HG02588 (cell line): ENCODE data around the gene MARK1.

Experiments
- ATAC-seq: cut with Tn5 transposase; IDR thresholded peaks from one replicate; pipeline ENCODE4 v1.9.1; 2021; ENCODE audit warnings: mild to moderate bottlenecking, moderate library complexity; ENCODE audit not compliant: unreplicated experiment

The MARK1 gene

GRCh38 chr1:220528679-220529501 is 954 bp downstream of the MARK1 start:
- ATAC-seq, result no peak

DNA sequence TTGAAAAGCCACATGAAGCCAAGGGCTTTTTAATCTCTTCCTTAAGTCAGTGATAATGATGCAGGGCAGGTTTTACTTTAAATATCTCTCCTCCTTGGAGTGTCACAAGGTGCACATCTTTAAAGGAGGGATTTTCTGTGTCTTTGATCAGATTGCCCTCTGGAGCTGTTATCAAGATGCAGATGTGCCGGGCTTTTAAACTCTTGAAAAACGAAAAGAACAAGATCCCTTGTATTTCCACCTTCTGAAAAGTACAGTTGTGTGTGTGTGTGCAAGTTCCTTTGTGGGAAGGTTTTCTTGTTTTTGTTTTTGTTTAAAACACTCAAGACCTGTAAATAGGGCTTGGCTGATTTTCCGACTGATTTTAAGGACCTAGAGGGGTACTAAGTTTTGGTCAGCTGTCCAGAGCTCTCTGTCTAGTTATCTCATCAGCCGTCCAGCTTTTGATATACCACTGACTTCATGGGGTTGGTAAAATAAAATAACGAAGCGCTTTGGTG is 1.6 kb downstream of the MARK1 start:
- no peak for ATAC-seq

GRCh38 chr1:220533504-220534109 is 5.7 kb downstream of the MARK1 start:
- ATAC-seq, result no peak

DNA sequence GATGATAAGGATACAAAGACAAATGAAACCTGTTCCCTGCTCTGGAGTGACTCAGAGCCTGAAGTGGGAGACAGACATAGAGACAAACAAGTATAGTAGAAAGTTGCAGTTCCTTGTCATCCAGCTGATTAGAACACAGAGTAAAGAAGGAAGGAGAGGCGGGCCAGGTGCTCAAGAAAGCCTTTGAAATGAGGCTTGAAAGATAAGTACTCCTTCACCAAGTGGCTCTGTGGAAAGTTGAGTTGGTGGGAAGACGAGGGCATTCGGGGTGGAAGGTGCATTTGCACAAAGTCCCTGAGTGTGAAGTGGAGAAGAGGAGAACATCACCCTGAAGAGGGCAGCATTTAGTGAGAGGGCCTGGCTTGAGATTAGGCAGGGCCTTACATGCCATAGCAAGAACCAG is 17.0 kb downstream of the MARK1 start:
- no peak for ATAC-seq

- ATAC-seq, result no peak
These were observed 23.0 kb downstream of the MARK1 start for GRCh38 chr1:220550811-220551399.

DNA sequence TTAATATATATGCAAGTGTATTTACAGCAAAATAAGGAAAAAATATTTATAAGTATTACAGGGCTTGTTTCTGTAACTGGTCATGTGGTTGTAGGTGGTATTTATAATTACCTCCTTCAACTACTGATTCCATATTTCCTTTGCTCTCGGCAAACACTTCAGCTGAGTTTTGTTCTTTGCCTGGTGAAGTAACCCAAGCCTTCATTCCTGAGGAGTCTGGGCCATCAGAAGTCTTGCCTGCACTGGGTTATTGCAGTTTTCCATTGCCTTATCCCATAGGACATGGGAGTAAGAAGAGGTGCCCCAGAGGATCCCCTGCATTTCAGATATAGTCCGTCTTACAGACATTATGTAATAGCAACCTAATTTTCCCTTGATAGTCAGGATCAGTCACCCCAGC is 23.8 kb downstream of the MARK1 start:
- no peak for ATAC-seq

GRCh38 chr1:220552672-220553260 is 24.8 kb downstream of the MARK1 start:
- no peak for ATAC-seq

DNA sequence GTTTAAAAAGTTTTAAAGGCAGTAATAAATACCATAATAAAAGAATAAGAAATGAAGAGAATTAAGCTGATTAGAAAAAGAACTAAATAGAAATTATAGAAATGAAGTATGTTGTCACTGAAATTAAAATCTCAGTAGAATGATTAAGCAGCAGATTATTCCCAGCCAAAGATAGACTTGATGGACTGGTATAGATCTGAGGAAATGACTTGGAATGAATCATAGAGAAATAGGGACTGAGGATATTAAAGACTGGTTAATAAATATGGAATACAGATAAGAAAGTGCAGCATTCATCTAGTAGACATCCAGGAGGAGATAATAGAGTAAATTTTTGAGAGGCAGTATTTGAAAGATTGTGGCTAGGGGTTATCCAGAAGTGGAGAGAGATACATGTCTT is 28.7 kb downstream of the MARK1 start:
- no peak for ATAC-seq

DNA sequence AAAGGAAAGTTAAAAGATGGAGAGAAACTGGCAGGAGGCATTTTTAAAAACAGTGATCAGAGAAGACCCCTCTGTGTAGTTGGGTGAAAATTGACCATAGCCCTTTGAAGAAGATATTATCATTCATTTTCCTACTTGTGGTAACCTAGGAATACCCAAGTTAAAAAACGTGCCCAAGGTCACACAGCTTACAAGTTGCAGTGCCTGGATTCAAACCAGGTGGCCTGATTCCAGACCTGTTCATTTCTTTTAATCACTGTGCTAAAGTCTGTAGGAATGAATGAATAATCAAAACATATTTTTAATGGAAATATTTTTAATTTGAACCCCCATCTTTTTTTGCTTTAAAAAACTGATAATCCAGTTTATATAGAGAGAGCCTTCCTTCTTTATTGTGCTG is 35.6 kb downstream of the MARK1 start:
- no peak for ATAC-seq

DNA sequence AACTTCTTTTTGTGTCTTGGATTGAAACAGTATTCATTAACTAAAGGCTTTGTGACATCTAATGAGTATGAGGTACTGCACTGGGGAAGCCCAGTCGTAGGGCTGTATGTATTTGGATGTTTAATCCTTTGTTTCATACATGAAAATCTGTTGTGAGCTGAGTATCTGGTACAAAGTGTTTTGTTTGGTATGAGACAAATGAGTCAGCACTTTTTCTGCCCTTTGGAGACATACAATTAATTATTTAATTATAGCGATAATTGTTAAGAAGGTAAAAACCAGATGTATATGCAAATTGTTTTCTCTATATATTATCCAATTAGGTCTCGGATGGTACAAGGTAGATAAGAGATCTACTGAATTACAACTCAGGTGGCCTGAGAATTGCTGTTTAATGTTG is 36.3 kb downstream of the MARK1 start:
- ATAC-seq, result no peak

GRCh38 chr1:220565670-220566069 is 37.7 kb downstream of the MARK1 start:
- ATAC-seq, result no peak

DNA sequence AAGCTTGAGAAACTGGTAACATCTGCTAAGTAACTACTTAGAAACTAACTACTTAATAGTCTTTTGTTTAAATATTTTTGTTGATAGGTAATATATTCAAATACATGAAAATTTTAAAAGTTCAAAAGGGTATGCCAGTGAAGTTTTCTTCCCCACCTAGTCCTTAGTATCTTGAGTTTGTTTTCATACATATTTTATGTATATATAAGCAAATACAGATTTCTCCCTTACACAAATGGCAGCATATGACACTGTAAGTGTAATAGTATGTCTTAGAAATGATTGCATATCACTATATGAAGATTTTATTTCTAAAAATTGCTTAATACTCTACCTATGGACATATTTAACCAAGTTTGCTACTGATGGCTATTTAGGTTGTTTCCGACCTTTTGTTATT is 38.9 kb downstream of the MARK1 start:
- no peak for ATAC-seq

GRCh38 chr1:220572416-220572815 is 44.5 kb downstream of the MARK1 start:
- no peak for ATAC-seq

DNA sequence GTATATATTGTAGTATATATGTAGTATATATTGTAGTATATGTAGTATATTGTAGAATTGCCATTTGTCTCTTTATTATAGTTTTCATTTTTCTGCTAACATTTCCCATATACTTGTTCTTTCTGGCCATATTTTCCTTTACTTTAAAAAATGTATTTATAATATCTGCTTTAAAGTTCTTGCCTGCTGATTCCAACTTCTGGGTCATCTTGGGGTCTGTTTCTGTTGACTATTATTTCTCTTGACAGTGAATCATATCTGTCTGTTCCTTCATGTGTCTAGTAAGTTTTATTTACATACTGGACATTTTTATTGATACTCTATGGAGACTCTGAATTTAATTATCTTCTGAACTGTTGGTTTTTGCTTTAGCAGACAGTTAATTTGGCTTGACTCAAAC is 45.9 kb downstream of the MARK1 start:
- ATAC-seq, result no peak

DNA sequence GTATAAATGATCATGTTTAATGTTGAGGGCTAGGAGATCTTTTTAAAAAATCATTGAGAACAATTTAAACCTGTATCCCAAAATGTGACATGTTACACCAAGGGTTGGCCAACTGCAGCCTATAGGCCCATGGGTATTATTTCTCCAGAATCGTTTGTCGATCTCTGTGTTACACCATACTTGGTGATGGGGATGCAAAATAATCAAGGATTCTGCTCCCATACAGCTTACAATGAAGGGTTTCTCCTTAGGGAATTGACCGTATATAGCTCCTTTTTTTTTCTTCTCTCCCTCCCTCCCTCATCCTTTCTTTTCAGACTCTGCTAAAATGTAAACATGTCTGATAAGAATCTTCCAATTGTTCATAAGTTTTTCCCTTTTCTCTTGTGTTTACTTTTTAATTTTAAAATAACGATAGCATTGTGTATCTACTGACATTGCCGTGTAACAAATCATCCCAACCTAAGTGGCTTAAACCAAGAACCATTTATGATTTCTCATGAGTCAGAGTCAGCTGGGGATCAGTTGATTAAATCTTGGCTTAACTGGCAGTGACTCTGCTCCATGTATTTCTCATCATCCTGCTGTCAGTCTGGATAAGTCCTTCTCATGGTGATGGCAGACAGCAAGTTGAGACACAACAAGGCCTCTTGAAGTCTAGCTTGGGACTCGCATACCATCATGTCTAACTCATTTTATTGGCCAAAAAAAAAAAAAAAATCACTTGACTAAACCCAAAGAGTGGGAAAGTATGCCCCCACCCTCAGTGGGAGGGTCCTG is 48.0 kb downstream of the MARK1 start:
- no peak for ATAC-seq

DNA sequence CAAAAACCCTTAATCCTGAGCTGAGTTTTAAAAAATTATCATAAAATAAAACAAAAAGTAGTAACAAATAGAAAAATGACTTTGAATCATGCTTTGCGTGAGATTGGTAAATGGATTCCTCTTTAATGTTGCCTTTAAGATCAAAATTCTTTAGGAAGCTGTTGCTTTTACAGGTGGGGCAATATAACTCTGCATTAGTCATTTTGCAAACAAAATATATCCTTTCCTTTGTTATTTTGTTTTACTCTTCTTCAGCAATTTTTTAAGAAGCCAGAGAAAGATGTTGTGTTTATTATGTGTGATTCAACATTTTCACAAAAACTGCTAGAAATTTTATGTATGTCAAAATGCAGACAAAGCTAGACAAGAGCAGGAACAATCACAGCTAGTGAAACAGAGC is 50.0 kb downstream of the MARK1 start:
- ATAC-seq, result no peak

DNA sequence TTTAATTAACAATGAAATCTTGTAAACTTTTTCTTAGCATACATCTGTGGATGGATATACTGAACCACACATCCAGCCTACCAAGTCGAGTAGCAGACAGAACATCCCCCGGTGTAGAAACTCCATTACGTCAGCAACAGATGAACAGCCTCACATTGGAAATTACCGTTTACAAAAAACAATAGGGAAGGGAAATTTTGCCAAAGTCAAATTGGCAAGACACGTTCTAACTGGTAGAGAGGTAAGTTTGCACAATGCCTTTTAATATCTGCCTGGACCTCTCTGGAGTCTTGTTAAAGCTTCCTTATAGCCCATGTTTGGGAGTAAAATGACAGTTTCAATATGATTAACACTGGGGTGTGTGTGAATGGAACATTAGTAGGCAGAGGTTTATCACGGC is 51.4 kb downstream of the MARK1 start:
- ATAC-seq, result no peak

- ATAC-seq, result no peak
These were observed 64.8 kb downstream of the MARK1 start for GRCh38 chr1:220592714-220593113.

GRCh38 chr1:220594356-220594755 is 66.4 kb downstream of the MARK1 start:
- ATAC-seq, result no peak

DNA sequence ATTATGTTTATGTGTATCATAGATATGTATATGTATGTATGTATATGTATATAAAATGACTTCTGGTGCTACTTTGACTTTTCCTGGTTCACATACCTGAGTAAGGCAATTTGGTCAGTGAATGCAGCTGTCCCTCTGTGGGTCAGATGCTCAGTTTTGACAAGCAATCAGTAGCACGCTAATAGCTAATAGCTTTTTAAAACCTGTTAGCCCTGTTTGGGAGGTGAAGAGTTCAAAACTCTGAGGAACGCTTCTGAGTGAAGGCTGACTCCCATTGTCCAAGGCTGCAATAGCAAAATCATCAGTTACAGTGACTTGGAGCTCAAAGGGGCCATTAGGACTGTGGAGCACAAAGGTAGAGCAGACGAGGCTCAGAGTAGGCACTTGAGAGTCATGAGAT is 67.2 kb downstream of the MARK1 start:
- ATAC-seq, result no peak

GRCh38 chr1:220604926-220605325 is 77.0 kb downstream of the MARK1 start:
- no peak for ATAC-seq
